ENCODE results near the gene NRAP.

DNA sequence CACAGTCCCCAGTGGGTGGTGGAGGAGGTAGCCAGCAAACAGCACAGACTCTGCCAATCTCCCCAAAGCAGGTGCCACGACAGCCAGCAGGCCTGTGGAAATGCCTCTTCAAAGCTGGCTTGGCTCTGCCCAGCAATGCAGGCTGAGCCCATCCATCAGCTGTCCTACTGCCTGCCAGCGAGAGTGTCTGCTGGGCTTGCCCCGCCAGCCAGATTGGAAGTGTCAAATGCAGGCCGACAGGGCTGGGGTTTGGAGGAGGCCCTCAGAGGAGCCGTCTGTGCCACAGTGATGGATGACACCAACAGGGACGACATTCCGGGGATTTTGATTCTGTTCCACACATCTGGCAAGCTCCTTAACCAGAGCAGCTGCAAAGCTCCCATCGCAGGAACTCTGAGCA is 94.3 kb downstream of the NRAP start:
- TF ChIP-seq ZNF24 (tag by site-specific recombination; IDR thresholded peaks at IDR 0.05) (no peak), SALL2 (tag by site-specific recombination; IDR thresholded peaks at IDR 0.05; ENCODE audit: borderline replicate concordance) (no peak), MYNN (tag by site-specific recombination; IDR thresholded peaks at IDR 0.05; ENCODE audit: borderline replicate concordance) (no peak)
- TF ChIP-seq, protein P1, sequence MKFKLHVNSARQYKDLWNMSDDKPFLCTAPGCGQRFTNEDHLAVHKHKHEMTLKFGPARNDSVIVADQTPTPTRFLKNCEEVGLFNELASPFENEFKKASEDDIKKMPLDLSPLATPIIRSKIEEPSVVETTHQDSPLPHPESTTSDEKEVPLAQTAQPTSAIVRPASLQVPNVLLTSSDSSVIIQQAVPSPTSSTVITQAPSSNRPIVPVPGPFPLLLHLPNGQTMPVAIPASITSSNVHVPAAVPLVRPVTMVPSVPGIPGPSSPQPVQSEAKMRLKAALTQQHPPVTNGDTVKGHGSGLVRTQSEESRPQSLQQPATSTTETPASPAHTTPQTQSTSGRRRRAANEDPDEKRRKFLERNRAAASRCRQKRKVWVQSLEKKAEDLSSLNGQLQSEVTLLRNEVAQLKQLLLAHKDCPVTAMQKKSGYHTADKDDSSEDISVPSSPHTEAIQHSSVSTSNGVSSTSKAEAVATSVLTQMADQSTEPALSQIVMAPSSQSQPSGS (tag by site-specific recombination; IDR thresholded peaks at IDR 0.05; ENCODE audit: low read depth), result no peak
- TF ChIP-seq, protein P2, sequence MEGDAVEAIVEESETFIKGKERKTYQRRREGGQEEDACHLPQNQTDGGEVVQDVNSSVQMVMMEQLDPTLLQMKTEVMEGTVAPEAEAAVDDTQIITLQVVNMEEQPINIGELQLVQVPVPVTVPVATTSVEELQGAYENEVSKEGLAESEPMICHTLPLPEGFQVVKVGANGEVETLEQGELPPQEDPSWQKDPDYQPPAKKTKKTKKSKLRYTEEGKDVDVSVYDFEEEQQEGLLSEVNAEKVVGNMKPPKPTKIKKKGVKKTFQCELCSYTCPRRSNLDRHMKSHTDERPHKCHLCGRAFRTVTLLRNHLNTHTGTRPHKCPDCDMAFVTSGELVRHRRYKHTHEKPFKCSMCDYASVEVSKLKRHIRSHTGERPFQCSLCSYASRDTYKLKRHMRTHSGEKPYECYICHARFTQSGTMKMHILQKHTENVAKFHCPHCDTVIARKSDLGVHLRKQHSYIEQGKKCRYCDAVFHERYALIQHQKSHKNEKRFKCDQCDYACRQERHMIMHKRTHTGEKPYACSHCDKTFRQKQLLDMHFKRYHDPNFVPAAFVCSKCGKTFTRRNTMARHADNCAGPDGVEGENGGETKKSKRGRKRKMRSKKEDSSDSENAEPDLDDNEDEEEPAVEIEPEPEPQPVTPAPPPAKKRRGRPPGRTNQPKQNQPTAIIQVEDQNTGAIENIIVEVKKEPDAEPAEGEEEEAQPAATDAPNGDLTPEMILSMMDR (tag by site-specific recombination; IDR thresholded peaks at IDR 0.05), result no peak

Measured in HEK293 (cell line).